PC-3 (cell line): ENCODE measurements around the gene FAM118B. TPM values are rescaled to one million over a fixed set of nuclear protein-coding genes. Genes with fewer than 3 reads are reported as not detected.

Experiments
- ATAC-seq: fragments of 200-7000 bp; cut with Tn5 transposase; 2 replicates; pipeline ENCODE4 v1.9.1; 2020; ENCODE audit warnings: mild to moderate bottlenecking, moderate library complexity
- BruUV-seq: library from RNA; stranded (reverse); fragments of 400-500 nt; replicated peaks from 2 replicates; lab custom pipeline; 2021; lab: Mats Ljungman, UMichigan
- CTCF ChIA-PET: fragments of 300-600 bp; sonication (Branson Sonifier 250); formaldehyde crosslinking; loops from one replicate; lab custom pipeline; 2022; ENCODE audit warnings: antibody characterized with exemption; lab: Charles Lee
- POLR2A ChIA-PET: fragments of 300-600 bp; sonication (Branson Sonifier 250); formaldehyde crosslinking; loops from one replicate; lab custom pipeline; 2022; ENCODE audit warnings: antibody characterized with exemption; ENCODE audit not compliant: unreplicated experiment; lab: Charles Lee
- DNase-seq: peaks from one replicate; pipeline ENCODE4 v3.0.0-alpha.2; 2015
- H2AFZ ChIP-seq: fragments of 300-600 bp; sonication (generic); 2 replicates; pipeline ENCODE4 v1.6.0; 2016; ENCODE audit warnings: antibody characterized with exemption, low read length
- H3F3A ChIP-seq: fragments of 300-600 bp; sonication (generic); one replicate; pipeline ENCODE4 v1.6.0; 2017; ENCODE audit warnings: antibody characterized with exemption, low read length, control low read depth, mild to moderate bottlenecking; ENCODE audit not compliant: unreplicated experiment
- H3K27ac ChIP-seq: fragments of 300-600 bp; sonication (generic); 2 replicates; pipeline ENCODE4 v1.5.1; 2016; ENCODE audit warnings: mild to moderate bottlenecking, low read length
- H3K27me3 ChIP-seq: fragments of 300-600 bp; sonication (generic); 2 replicates; pipeline ENCODE4 v1.6.1; 2016; ENCODE audit warnings: low read length, mixed read lengths
- H3K36me3 ChIP-seq: fragments of 300-600 bp; sonication (generic); 2 replicates; pipeline ENCODE4 v1.6.1; 2016; ENCODE audit warnings: low read depth, mixed run types, low read length, mixed read lengths
- H3K4me1 ChIP-seq: fragments of 300-600 bp; sonication (generic); 2 replicates; pipeline ENCODE4 v1.5.1; 2016; ENCODE audit warnings: low read length; ENCODE audit not compliant: insufficient read depth
- H3K4me2 ChIP-seq: fragments of 300-600 bp; sonication (generic); 2 replicates; pipeline ENCODE4 v1.6.0; 2016; ENCODE audit warnings: low read length
- H3K4me3 ChIP-seq: fragments of 300-600 bp; sonication (generic); 2 replicates; pipeline ENCODE4 v1.5.1; 2016; ENCODE audit warnings: mild to moderate bottlenecking, low read length, mixed read lengths
- H3K79me2 ChIP-seq: fragments of 300-600 bp; sonication (generic); 2 replicates; pipeline ENCODE4 v1.6.1; 2017; ENCODE audit warnings: low read length, mixed read lengths
- H3K9ac ChIP-seq: fragments of 300-600 bp; sonication (generic); 2 replicates; pipeline ENCODE4 v1.6.0; 2016; ENCODE audit warnings: mild to moderate bottlenecking, low read length
- H3K9me2 ChIP-seq: fragments of 300-600 bp; sonication (generic); replicated peaks from 2 replicates; pipeline ENCODE4 v1.6.1; 2016; ENCODE audit warnings: mixed run types, low read length, mixed read lengths
- H3K9me3 ChIP-seq: fragments of 300-600 bp; sonication (generic); 2 replicates; pipeline ENCODE4 v1.6.1; 2016; ENCODE audit warnings: low read length, mixed read lengths
- H4K20me1 ChIP-seq: fragments of 300-600 bp; sonication (generic); 2 replicates; pipeline ENCODE4 v1.6.1; 2016; ENCODE audit warnings: low read length, mixed read lengths
- CTCF ChIP-seq: fragments of 300-600 bp; sonication (generic); conservative IDR thresholded peaks from 2 replicates; pipeline ENCODE4 v1.5.1; 2017; ENCODE audit warnings: antibody characterized with exemption, low read depth, mild to moderate bottlenecking, low read length
- EZH2 ChIP-seq: fragments of 300-600 bp; sonication (generic); IDR thresholded peaks from one replicate; pipeline ENCODE4 v1.6.1; 2017; ENCODE audit warnings: antibody characterized with exemption, mild to moderate bottlenecking, low read length; ENCODE audit not compliant: unreplicated experiment
- EZH2phosphoT487 ChIP-seq: fragments of 300-600 bp; sonication (generic); IDR thresholded peaks from 2 replicates; pipeline ENCODE4 v1.6.1; 2018; ENCODE audit warnings: mild to moderate bottlenecking, antibody characterized with exemption, low read length, borderline replicate concordance
- intact Hi-C: fragments of 100-400 bp; cut with micrococcal nuclease; formaldehyde crosslinking; loops from 2 replicates; pipeline ENCODE4 v1.9.0; 2023
- total RNA-seq: library from RNA; depleted of rRNA; stranded (reverse); fragments of >200 nt; gene quantifications from 2 replicates; pipeline ENCODE4 v1.2.3, GENCODE V29; 2014

The FAM118B gene
- total RNA-seq, 1 experiment from 2014 or later = 24.3 TPM

DNA sequence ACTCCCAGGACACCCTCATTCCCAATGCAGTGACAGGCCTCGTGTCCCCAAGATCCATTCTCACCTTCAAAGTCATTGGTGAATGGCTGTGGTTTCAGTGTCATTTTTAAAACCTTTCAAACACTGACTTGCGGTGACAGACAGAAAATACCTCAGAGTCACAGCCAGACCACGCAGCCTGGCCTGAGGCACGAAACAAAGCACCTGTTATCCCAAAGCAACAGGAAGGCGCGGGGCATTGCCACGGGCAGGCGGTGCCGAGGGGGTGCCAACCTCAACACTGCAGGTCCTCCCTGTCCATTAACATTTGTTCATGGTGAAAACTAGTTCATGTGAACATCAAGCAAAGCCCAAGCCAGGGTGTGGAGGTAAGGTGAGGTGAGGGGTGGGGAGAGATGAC lies 38.3 kb upstream of the FAM118B start:
- Histone ChIP-seq H3F3A (no peaks in the 10 kb centered on the region), H4K20me1 (no peaks in the 10 kb centered on the region), H3K27me3 (no peaks in the 10 kb centered on the region), H3K9me3 (no peaks in the 10 kb centered on the region), H3K4me3 (no peak overlapping the region), H3K4me2 (no peak overlapping the region), H3K4me1 (no peaks in the 10 kb centered on the region), H3K9ac (no peak overlapping the region), H3K36me3 (no peaks in the 10 kb centered on the region), H3K9me2 (no peaks in the 10 kb centered on the region), H3K79me2 (no peaks in the 10 kb centered on the region), H2AFZ (no peak overlapping the region), H3K27ac (no peak overlapping the region)
- intact Hi-C loops = no loop called here
- TF ChIP-seq CTCF = no peak
- no peak for TF ChIP-seq EZH2phosphoT487
- no peak for TF ChIP-seq EZH2
- DNase-seq = no peak
- ATAC-seq = no peak
- no TSS peak for BruUV-seq
- ChIA-PET POLR2A (no interaction called here), CTCF (no interaction called here)

GRCh38 chr11:126174816-126175215 lies 36.8 kb upstream of the FAM118B start:
- Histone ChIP-seq H4K20me1 (no peaks in the 10 kb centered on the region), H3K4me2 (no peak overlapping the region), H3K79me2 (no peaks in the 10 kb centered on the region), H3K27me3 (no peaks in the 10 kb centered on the region), H3K9me3 (no peaks in the 10 kb centered on the region), H3K9me2 (no peaks in the 10 kb centered on the region), H3K27ac (no peak overlapping the region), H3K4me3 (no peak overlapping the region), H2AFZ (no peak overlapping the region), H3K4me1 (no peaks in the 10 kb centered on the region), H3K36me3 (no peaks in the 10 kb centered on the region), H3F3A (no peaks in the 10 kb centered on the region), H3K9ac (no peak overlapping the region)
- TF ChIP-seq EZH2 (no peak), EZH2phosphoT487 (no peak), CTCF (no peak)
- BruUV-seq = no TSS peak
- ATAC-seq = no peak
- intact Hi-C loops = no loop called here
- ChIA-PET CTCF (no interaction called here), POLR2A (no interaction called here)
- no peak for DNase-seq

GRCh38 chr11:126175393-126175792 lies 36.2 kb upstream of the FAM118B start:
- H3K9me2 ChIP-seq = no peaks in the 10 kb centered on the region
- DNase-seq (no peak), ATAC-seq (no peak)
- H2AFZ ChIP-seq = no peak overlapping the region
- ChIA-PET POLR2A (no interaction called here), CTCF (no interaction called here)
- no peaks in the 10 kb centered on the region for H3K9me3 ChIP-seq
- no peaks in the 10 kb centered on the region for H3K36me3 ChIP-seq
- H3K4me2 ChIP-seq = no peak overlapping the region
- no peaks in the 10 kb centered on the region for H3K79me2 ChIP-seq
- H3K27ac ChIP-seq = no peak overlapping the region
- intact Hi-C loops = no loop called here
- TF ChIP-seq EZH2phosphoT487 = no peak
- H3K9ac ChIP-seq = no peak overlapping the region
- H3K4me3 ChIP-seq = no peak overlapping the region
- BruUV-seq = no TSS peak
- no peaks in the 10 kb centered on the region for H3K4me1 ChIP-seq
- H4K20me1 ChIP-seq = no peaks in the 10 kb centered on the region
- H3F3A ChIP-seq = no peaks in the 10 kb centered on the region
- H3K27me3 ChIP-seq = no peaks in the 10 kb centered on the region
